Measurements from ENCODE around the gene EEFSEC. TPM values are rescaled to one million over a fixed set of nuclear protein-coding genes. Genes with fewer than 3 reads are reported as not detected.

The EEFSEC gene
- total RNA-seq, 1 experiment from 2014 or later, result 37.7 TPM

- TF ChIP-seq, protein P1, sequence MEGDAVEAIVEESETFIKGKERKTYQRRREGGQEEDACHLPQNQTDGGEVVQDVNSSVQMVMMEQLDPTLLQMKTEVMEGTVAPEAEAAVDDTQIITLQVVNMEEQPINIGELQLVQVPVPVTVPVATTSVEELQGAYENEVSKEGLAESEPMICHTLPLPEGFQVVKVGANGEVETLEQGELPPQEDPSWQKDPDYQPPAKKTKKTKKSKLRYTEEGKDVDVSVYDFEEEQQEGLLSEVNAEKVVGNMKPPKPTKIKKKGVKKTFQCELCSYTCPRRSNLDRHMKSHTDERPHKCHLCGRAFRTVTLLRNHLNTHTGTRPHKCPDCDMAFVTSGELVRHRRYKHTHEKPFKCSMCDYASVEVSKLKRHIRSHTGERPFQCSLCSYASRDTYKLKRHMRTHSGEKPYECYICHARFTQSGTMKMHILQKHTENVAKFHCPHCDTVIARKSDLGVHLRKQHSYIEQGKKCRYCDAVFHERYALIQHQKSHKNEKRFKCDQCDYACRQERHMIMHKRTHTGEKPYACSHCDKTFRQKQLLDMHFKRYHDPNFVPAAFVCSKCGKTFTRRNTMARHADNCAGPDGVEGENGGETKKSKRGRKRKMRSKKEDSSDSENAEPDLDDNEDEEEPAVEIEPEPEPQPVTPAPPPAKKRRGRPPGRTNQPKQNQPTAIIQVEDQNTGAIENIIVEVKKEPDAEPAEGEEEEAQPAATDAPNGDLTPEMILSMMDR (IDR thresholded peaks at IDR 0.05; ENCODE audit: unreplicated experiment), result no peak
- CTCF ChIA-PET, result interaction anchor here (1.5 kb wide), 1 partner anchor 160 kb away, joined by 12 read pairs; no protein-coding TSS in a partner anchor
- Mint-ChIP-seq H3K9me3 (ENCODE audit: low read depth, unreplicated experiment) (no peaks in the 10 kb centered on the region), H3K36me3 (ENCODE audit: insufficient read depth, unreplicated experiment) (peaks cover 6% of the 10 kb centered on the region), H3K27ac (ENCODE audit: unreplicated experiment) (no peak overlapping the region), H3K4me1 (ENCODE audit: low read depth, unreplicated experiment) (peaks cover 15% of the 10 kb centered on the region), H3K4me3 (ENCODE audit: low read depth, unreplicated experiment) (no peak overlapping the region), H3K27me3 (ENCODE audit: unreplicated experiment) (peaks cover 27% of the 10 kb centered on the region)
- intact Hi-C loops (cut with micrococcal nuclease; ENCODE audit: unreplicated experiment), result no loop called here
- no peak for DNase-seq
- BruUV-seq (replicated peaks), result no TSS peak
Measured at GRCh38 chr3:128424508-128425069, 271.3 kb downstream of the EEFSEC start.

GRCh38 chr3:128425142-128425845 lies 272.0 kb downstream of the EEFSEC start:
- intact Hi-C loops (cut with micrococcal nuclease; ENCODE audit: unreplicated experiment), result no loop called here
- Mint-ChIP-seq H3K27me3 (ENCODE audit: unreplicated experiment) (peaks cover 24% of the 10 kb centered on the region), H3K36me3 (ENCODE audit: insufficient read depth, unreplicated experiment) (peaks cover 6% of the 10 kb centered on the region), H3K4me3 (ENCODE audit: low read depth, unreplicated experiment) (peak overlapping the region; percentile 18), H3K27ac (ENCODE audit: unreplicated experiment) (no peak overlapping the region), H3K4me1 (ENCODE audit: low read depth, unreplicated experiment) (peaks cover 15% of the 10 kb centered on the region), H3K9me3 (ENCODE audit: low read depth, unreplicated experiment) (no peaks in the 10 kb centered on the region)
- CTCF ChIA-PET, result interaction anchor here (0.5 to 2.8 kb wide), 9 partner anchors 9 to 199 kb away, joined by 3 to 14 read pairs (median 4); no protein-coding TSS in a partner anchor
- no TSS peak for BruUV-seq (replicated peaks)
- TF ChIP-seq, protein P1 (IDR thresholded peaks at IDR 0.05; ENCODE audit: unreplicated experiment), result no peak
- no peak for DNase-seq

GRCh38 chr3:128425846-128426127 lies 272.5 kb downstream of the EEFSEC start:
- CTCF ChIA-PET, result interaction anchor here (0.5 to 2.8 kb wide), 9 partner anchors 9 to 200 kb away, joined by 3 to 14 read pairs (median 4); no protein-coding TSS in a partner anchor
- Mint-ChIP-seq H3K27ac (ENCODE audit: unreplicated experiment) (no peak overlapping the region), H3K4me1 (ENCODE audit: low read depth, unreplicated experiment) (peaks cover 15% of the 10 kb centered on the region), H3K4me3 (ENCODE audit: low read depth, unreplicated experiment) (peak overlapping the region; percentile 18), H3K9me3 (ENCODE audit: low read depth, unreplicated experiment) (no peaks in the 10 kb centered on the region), H3K27me3 (ENCODE audit: unreplicated experiment) (peaks cover 27% of the 10 kb centered on the region), H3K36me3 (ENCODE audit: insufficient read depth, unreplicated experiment) (peaks cover 6% of the 10 kb centered on the region)
- BruUV-seq (replicated peaks), result no TSS peak
- TF ChIP-seq, protein P1 (IDR thresholded peaks at IDR 0.05; ENCODE audit: unreplicated experiment), result no peak
- intact Hi-C loops (cut with micrococcal nuclease; ENCODE audit: unreplicated experiment), result loop anchor here (1.0 kb wide), 2 partner anchors 72 to 156 kb away; no protein-coding TSS in a partner anchor
- DNase-seq, result no peak

GRCh38 chr3:128426128-128426921 lies 273.0 kb downstream of the EEFSEC start:
- Mint-ChIP-seq H3K4me3 (ENCODE audit: low read depth, unreplicated experiment) (peak overlapping the region; percentile 22), H3K36me3 (ENCODE audit: insufficient read depth, unreplicated experiment) (peaks cover 6% of the 10 kb centered on the region), H3K9me3 (ENCODE audit: low read depth, unreplicated experiment) (no peaks in the 10 kb centered on the region), H3K4me1 (ENCODE audit: low read depth, unreplicated experiment) (peaks cover 16% of the 10 kb centered on the region), H3K27ac (ENCODE audit: unreplicated experiment) (no peak overlapping the region), H3K27me3 (ENCODE audit: unreplicated experiment) (peaks cover 33% of the 10 kb centered on the region)
- peak; percentile 88 for DNase-seq
- CTCF ChIA-PET, result interaction anchor here (0.8 to 2.8 kb wide), 11 partner anchors 8 to 200 kb away, joined by 3 to 14 read pairs (median 4); no protein-coding TSS in a partner anchor
- TF ChIP-seq, protein P1 (IDR thresholded peaks at IDR 0.05; ENCODE audit: unreplicated experiment), result peak; percentile 98
- BruUV-seq (replicated peaks), result no TSS peak
- intact Hi-C loops (cut with micrococcal nuclease; ENCODE audit: unreplicated experiment), result loop anchor here (1.0 kb wide), 2 partner anchors 71 to 155 kb away; no protein-coding TSS in a partner anchor

Measured in Calu3 (cell line).